NCI-H1436 treated with DMSO at 0.1 percent for 48 hours (cell line): ENCODE measurements around the gene SF3B6.
"Not testable (repeated sequence)": the region's sequence is repeated elsewhere in the genome, so short reads cannot be mapped to it uniquely, and the experiment has no call there.

Experiments used
- DNase-seq: peaks from one replicate; lab custom pipeline; 2025; lab: John Stamatoyannopoulos, UW

SF3B6 gene

DNA sequence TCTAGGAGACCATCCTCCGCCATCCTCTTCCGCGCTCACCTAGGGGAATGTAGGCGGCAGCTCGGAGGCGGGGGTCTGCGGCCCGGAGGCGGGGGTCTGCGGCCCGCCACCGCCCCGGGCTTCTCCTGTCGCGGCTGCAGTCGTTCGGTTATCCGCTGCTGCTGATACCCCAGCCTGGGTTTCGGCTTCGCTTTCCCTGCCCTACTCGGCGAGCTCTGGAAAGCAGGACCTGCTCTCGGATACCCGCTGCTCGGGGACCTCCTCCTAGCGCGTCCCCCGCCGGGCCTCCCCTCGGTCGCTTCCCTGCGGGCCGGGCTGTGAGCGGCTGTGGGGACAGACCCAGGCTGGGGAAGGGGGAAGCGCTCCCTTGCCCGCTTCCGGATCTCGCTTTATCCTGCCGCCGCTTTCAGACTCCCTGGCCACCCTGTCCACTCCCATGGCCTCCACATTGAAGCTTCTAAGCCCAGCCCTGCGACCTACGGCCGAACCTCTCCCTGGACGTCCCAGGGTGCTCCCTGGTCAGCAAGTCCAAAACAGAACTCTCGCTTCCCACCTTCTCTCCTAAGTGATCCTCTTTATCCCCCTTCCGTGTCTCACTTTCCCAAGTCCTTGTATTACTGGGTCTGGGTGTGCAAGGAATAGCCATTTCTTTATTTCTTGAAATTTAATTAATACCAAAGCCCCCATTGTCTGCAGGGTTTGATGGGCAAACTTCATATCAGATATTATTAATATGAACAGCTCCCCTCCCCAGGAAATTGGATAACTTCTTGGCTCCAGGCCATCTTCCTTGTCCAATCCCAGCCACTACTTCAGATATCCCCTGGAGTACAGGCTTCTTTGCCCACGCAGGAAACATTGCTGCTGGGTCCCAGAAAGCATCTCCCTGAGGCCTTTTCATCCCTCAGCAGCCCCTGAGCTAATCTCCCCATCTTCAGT lies 25.8 kb downstream of the SF3B6 start:
- DNase-seq: no peak

DNA sequence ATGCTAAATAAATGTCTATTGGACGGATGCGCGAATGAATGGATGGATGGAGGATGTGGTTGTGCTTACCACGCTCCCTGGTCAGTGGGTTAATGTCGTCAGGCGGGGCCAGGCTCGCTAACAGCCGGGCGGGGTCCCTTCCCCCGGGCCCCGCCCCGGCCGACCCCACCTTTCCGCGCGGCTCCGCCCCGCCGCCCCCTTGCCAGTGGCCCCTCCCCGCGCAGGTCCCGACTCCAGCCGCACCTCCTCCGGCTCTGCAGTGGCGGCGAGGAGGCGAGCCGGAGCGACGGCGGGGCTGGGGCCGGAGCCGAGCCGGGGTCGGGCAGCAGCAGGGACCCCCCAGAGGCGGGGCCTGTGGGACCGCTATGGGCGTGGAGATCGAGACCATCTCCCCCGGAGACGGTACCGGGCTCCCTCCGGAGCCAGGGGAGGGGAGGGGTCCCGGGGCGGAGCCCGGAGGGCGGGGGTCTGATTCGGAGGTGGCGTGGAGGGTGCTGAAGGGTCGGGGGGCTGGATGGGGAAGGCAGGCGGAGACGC lies 26.6 kb downstream of the SF3B6 start, which contains the start of gene FKBP1B:
FKBP1B (plus strand) TSS at position 257 of the 537 bp plus-strand sequence; CDS start at position 366, 109 bp downstream.
- DNase-seq: no peak

DNA sequence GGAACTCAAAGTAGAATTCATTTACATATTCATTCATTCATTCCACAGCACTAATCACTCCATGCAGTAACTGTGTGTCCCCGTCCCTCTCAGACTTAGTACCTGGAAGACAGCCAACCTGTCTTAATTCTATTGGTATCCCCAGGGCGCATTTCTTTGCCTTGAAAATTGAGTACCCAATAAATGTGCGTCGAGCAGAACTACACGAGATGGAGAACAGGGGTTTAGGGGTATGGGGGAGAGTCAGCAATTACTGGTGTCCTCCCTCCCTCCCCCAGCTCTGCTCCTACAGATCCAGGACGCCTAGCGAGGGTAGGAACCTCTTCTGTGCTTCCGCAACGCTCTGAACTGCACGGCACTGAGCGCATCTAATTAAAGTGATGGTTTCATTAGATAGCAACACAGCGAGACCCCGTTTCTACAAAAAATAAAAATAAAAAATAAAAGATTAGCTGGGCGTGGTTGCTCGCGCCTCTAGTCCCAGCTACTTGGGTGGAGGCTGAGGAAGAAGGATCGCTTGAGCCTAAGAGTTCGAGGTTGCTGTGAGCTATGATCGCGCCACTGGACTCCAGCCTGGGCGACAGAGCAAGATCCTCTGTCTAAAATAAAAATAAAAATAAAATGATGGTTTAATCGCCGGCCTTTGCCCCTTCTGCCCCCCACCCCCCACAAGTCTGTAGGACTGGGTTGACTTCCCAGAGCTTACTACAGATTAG lies 27.2 kb downstream of the SF3B6 start:
- DNase-seq: no peak

DNA sequence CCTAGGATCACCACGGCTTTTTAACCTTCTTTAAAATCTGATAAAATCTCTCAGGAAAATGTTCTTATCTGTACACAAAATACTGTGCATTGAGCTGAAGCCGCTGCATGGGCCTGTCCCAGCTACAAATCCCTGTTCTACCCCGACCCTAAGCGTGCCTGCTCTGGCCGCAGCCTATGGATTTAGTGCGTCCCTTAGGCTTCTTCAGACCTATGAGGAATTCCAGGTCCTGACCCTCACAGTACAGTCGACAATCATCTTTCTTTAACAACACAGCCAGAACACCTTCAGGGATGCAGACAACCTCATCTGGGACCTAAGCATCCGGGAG lies 28.5 kb downstream of the SF3B6 start:
- no peak for DNase-seq

DNA sequence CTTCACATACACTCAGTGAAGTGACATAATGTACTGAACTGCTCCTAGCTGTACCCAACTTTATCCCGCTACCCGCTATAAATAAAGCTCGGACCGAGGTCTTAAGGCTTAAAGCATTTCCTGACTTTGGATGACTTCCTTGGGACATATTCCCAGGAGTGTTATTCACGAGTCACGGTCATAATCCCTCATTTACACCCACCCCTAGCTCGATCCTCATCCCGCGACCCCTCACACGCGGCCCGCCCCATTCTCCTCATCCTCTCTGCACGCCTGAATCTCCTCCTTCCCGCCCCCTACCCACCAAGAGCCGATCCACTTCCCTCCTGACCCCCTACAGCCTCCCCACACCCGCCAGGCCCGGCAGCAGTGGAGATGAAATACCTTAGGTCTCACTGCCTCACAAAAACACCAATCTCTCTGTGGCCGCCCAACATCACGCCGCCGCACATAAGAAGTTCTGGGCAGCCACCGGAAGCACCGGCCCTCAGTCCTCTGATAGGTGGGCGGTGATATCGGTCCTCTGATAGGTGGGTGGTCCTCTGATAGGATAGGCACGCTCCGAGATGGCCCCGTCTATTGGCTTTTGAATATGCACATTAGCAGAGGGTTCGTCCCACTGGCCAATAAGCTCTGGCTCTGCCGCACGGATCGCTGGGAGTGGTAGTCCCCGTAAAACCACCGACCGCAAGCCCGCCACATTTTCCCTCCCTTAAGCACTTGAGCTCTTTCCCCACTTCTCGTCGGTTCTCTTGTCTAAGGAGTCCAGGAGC lies 29.0 kb downstream of the SF3B6 start, which contains the start of gene WDCP:
WDCP (minus strand) TSS at position 462 of the 773 bp plus-strand sequence. CDS start 7,897 bp downstream, outside the sequence.
- DNase-seq: peak; percentile 98

DNA sequence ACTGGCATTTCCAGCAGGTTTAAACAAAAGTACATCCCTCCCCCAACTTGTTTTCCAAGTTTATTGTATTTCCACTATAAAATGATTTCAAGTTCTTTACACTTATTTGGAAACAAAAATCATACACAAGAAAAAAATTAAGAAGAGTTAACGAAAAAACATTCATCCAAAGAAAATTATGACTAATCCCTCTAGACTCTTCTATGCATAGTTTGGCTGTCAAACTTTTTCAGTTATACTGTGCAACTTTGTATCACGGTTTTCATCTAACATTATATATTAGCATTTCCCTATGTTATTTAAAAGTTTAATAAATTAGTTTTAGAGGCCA lies 29.6 kb downstream of the SF3B6 start:
- no peak for DNase-seq

DNA sequence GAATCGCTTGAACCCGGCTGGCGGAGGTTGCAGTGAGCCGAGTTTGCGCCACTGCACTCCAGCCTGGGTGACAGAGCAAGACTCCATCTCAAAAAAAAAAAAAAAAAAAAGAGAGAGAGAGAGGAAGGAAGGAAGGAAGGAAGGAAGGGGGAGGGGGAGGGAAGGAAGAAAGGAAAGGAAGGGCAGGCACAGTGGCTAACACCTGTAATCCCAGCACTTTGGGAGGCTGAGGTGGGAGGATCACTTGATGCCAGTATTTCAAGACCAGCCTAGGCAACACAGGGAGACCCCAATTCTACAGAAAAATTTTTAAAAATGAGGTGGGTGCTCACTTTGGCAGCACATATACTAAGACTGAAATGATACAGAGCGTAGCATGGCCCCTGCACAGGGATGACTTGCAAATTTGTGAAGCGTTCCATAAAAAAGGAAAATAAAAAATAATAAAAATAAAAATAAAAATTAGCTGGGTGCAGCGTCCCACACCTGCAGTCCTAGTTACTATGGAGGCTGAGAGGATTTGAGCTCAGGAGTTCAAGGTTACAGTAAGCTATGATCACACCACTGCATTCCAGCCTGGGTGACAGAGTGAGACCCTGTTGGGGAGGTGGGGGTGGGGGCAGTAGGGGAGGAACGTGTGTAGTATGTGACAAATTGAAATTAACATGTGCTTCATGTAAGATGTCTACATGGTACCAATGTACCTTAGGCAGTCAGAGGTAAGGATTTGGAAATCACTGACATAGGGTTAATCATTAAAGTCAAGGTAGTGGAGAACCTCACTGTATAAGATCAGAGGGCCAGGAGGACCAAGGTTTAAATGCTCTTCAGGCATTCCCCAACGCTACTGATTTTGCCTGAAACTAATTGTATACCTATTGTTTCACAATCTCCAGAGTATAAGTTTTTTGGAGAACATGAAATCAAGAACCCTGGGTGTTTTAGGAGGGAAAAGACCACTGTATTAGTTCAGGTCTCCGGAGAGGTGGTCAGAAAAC lies 30.3 kb downstream of the SF3B6 start:
- no peak for DNase-seq

DNA sequence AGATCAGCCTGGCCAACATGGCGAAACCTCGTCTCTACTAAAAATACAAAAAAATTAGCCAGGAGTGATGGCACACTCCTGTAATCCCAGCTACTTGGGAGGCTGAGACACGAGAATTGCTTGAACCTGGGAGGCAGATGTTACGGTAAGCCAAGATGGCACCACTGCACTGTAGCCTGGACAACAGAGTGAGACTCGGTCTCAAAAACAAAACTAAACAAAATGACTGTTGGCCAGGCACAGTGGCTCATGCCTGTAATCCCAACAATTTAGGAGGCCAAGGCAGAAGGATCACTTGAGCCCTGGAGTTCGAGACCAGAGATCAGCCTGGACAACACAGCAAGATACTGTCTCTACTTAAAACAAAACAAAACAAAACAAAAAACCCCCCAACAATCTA lies 33.0 kb downstream of the SF3B6 start:
- not testable (repeated sequence) for DNase-seq

DNA sequence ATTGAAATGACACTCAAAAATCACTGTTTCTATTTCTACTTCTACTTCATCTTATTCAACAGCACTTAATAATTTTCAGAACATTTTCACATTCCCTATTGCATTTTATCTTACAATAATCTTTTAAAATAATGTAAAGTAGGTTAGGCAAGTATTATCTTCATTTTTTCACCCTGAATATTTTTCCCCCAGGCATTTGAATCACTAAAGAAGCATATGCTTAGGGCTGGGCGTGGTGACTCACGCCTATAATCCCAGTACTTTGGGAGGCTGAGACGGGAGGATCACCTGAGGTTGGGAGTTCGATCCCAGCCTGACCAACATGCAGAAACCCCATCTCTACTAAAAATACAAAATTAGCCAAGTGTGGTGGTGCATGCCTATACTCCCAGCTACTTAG lies 35.6 kb downstream of the SF3B6 start:
- DNase-seq: no peak

DNA sequence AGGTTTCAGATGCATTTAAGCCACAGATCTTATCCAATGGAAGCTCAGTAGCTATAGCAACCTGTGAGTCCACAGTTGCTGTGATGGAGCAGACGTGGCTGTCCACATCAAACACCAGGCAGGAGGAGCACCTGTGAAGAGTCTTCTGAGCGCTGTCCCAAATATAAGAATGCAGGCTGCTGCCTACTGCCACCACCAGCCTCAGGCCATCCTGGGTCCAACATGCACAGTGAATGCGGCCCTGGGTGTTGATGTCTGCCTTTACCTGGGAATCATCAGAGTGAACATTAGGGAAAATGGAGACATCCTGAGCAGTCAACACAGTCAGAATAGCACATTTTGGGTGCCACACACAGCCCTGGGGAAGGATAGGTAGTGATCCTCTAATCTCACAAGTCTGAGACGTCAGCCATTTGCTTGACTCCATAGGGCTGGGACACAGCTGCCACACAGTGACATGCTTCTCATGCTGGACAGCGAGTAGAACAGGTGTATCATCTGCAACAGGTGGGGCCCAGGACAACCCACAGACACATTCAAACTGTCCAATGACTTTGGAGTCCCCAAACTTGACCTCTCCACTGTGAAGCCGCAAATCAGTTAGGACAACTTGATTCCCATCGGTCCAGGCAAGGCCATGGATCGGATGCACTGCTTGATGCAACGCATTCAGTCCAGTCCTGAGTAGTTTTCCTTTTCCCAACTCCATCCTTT lies 37.2 kb downstream of the SF3B6 start:
- no peak for DNase-seq

DNA sequence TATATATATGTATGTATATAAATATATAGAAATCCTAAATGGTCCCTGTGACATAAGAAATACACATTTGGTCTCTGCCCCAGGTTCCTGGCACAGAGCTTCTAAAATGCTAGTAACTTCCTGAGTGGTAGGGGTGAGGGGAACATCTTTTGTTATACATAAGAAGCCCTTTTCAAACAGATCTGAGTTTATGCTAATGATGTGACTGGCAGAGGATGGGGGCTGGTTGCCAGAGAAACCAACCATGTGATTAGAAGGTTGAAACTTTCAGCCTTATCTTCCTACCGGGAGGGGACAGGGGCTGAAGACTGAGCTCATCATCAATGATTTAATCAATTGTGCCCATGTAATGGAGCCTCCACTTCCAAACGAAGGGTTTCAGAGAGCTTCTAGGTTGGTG lies 49.9 kb downstream of the SF3B6 start:
- DNase-seq: no peak

DNA sequence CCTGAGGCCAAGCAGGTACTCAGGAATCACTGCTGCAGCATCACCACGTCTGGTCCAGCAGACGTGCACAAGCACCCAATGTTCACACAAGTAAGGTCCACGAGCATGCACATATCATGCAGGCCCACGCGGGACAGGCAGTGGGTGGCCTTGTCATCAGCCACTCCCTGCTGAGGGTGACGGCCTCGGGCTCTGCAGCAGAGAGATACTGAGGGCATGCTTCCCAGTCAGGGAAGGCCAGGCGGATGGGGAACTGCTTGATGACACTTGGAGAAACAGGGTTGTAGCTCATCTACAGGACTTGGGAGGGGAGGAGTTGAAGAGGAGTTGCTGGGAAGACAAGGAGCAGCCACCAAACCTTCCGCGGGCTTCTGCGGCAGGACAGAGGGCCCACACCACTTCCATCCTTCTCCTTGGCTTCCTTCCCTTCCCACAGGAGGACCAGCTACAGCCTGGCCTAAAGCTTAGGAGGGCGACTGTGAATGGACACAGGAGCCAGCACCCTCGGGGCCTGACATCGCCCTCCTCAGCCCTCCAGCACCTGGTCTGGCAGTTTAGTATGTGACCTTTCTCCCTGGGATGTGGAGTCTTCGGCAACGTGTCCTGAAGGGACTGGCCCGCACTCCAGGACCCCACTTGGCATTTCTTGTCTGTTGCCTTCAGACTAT lies 51.0 kb downstream of the SF3B6 start:
- DNase-seq: no peak

DNA sequence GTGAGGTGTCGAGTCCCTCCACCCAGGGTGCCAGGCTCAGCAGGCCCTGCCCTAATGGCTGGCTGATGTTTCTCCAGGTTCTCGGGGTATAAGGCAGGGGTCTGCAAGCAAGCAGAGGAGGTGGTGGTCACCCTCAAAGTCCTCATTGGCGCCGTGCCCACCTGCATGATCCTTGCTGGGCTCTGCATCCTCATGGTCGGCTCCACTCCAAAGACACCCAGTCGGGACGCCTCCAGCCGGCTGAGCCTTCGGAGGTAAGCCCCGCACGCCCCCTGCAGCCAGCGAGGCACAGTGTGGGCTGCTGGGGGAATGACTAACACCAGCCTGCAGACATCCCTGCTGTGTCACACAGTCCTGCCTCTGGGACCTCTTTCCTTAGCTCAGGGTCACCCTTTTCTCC lies 52.1 kb downstream of the SF3B6 start:
- DNase-seq: no peak

DNA sequence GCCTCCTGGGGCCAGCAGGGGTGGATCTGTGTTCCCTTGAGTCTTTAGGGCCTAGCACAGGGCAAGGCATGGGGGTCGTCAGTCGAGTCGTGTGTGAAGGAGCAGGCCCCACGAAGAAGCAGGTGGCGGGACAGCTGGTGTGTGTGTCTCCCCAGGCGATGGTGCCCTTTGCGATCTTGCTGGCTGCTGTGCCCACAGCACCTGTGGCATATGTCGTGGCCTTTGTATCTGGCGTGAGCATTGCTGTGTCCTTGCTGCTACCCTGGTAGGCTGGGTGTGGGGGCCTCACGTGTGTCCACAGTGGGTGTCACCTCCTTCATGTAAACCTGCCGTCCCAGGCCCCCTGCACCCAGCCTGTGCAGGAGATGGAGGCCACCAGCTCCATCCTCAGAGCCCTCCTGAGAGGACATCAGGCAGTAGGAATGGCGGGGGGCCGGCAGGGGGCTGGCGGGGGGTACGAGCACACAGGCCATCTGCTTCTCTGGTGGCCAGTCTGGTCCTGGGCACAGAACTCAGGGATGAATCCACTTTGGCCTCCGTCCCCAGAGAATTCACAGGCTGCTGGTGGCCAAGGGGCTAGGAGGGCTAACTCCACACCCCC lies 53.1 kb downstream of the SF3B6 start:
- no peak for DNase-seq

DNA sequence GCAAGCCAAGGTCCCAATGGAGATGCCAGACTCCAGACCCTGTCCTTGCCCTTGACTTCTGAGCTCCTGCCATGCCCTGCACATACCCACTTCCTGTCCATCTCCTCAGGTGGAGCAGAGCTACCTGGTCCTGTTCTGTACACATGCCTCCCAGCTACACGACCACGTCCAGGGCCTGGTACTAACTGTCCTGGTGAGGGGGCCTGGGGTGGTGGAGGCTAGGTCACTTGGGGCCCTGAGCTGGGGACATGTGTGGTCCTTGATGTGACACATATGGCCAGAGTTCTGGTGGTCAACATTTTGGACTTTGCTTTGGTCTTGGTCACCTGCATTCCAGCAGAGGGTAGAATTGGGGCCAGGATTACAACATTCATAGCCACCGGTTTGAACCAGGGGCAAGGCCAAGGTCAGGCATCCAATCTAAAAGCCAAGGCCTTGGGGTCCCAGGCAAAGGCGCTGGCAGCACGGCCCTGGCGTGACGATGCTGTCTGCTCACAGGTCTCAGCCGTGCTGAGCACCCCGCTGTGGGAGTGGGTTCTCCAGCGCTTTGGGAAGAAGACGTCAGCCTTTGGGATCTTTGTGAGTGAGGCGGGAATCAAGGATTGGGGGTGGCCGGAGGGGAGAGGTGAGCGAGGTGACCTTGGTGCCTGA lies 53.7 kb downstream of the SF3B6 start:
- no peak for DNase-seq

DNA sequence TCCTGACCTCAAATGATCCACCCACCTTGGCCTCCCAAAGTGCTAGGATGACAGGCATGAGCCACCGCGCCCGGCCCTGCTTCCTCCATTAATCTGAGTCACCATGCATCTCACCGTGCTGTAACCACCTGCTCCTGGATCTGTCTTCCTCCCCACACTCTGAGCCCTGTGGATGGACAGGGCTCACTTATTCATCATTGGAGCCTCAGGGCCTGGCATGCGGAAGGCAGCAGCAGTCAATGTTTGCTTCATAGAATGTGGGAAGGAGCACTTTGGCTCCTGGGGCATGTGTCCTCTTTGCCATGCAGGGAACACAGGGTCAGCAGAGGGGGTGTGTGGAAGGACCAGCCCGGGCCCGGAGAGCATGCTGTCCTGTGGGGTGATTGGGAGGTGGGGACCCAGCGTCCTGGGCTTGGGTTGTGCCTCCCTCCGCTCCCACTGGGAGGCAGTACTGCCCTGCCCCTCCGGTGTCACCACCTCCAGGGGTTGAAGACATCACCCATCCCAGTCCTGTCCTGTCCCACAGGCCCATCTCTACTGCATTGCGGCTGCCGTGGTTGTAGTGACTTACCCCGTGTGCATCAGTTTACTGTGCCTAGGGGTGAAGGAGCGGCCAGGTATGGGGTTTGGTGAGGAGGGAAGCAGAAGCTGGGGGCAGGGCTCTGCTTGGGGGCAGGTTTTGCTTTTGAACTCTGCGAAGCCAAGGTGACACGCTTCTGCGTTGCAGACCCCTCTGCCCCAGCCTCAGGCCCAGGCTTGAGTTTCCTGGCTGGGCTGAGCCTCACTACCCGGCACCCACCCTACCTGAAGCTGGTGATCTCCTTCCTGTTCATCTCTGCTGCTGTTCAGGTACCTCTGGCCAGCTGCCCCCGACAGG lies 54.8 kb downstream of the SF3B6 start:
- no peak for DNase-seq

DNA sequence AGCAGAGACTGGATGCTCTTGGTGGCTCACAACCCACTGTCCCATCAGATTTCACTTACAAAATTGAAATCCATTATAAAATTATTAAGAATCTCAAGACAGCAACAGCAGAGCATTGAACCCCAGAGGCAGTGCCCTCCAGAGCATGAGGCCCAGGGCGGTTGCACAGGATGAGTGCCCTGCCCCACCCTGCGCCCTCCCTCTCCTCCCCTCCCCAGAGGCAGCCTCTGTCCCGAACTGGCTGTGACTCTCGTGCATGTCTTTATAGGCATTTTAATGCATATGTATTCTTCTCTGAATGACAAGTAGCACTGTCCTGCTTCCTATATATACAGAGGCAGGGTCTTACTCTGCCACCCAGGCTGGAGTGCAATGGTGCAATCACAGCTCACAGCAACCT lies 55.9 kb downstream of the SF3B6 start:
- DNase-seq: no peak

DNA sequence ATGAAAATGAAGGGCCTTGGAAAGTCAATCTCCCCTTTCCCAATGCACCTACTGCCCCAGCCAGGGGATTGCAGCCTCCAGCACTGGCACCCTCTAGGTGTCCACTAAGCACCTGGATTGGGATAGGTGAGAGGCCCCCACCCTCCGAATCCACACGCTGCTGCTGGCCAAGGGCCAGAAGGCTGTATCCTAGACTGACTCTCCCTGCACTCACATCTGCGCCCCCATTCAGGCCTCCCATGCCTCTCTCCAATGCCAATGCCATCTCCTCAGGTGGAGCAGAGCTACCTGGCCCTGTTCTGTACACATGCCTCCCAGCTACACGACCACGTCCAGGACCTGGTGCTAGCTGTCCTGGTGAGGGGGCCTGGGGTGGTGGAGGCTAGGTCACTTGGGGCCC lies 56.4 kb downstream of the SF3B6 start:
- no peak for DNase-seq
